Lung (tissue), 12 donors: Measurements from ENCODE around the gene IL21. TPM values are rescaled to one million over a fixed set of nuclear protein-coding genes. Genes with fewer than 3 reads are reported as not detected.

ENCODE experiments used
- ATAC-seq: fragments of 200-7000 bp; cut with Tn5 transposase; one replicate; pipeline ENCODE4 v1.9.1; 2020; ENCODE audit warnings: moderate number of reproducible peaks; ENCODE audit not compliant: insufficient read depth, low FRiP score
- DNase-seq, 3 donors: peaks; one replicate each; pipeline ENCODE4 v3.0.0-alpha.2; 2013 to 2017
- H3K27ac ChIP-seq, 2 donors: one replicate each; pipeline ENCODE4 v1.5.1; 2013; ENCODE audit warnings: mild to moderate bottlenecking in 2 of 2, moderate library complexity in 2 of 2, control low read depth in 1 of 2, inconsistent platforms in 1 of 2, low read depth in 1 of 2, low read length in 1 of 2
- H3K27me3 ChIP-seq, 3 donors: one replicate each; pipeline ENCODE4 v1.5.1; 2013; ENCODE audit warnings: low read length in 2 of 3; ENCODE audit not compliant: control insufficient read depth in 3 of 3, insufficient read depth in 3 of 3
- H3K36me3 ChIP-seq, 4 donors: one replicate each; pipeline ENCODE4 v1.5.1; 2013; ENCODE audit warnings: low read length in 4 of 4, mild to moderate bottlenecking in 1 of 4, moderate library complexity in 1 of 4; ENCODE audit not compliant: control insufficient read depth in 4 of 4, insufficient read depth in 4 of 4
- H3K4me1 ChIP-seq, 5 donors: one replicate each; pipeline ENCODE4 v1.5.1; 2013; ENCODE audit warnings: low read length in 5 of 5, mild to moderate bottlenecking in 2 of 5, moderate library complexity in 1 of 5; ENCODE audit not compliant: control insufficient read depth in 5 of 5, insufficient read depth in 5 of 5
- H3K4me3 ChIP-seq: one replicate; pipeline ENCODE4 v1.5.1; 2013; ENCODE audit warnings: mild to moderate bottlenecking, control low read depth, moderate library complexity
- H3K9ac ChIP-seq, 2 donors: one replicate each; pipeline ENCODE4 v1.5.1; 2013; ENCODE audit warnings: low read length in 2 of 2, control low read depth in 1 of 2; ENCODE audit not compliant: insufficient read depth in 1 of 2
- H3K9me3 ChIP-seq, 4 donors: one replicate each; pipeline ENCODE4 v1.5.1; 2013; ENCODE audit warnings: low read length in 3 of 4, mild to moderate bottlenecking in 1 of 4, moderate library complexity in 1 of 4; ENCODE audit not compliant: control insufficient read depth in 4 of 4, insufficient read depth in 3 of 4
- CTCF ChIP-seq: IDR thresholded peaks from 2 replicates; pipeline ENCODE4 v1.5.1; 2012; ENCODE audit warnings: mild to moderate bottlenecking; ENCODE audit errors: control extremely low read depth, extremely low read depth
- WGBS, 2 donors: extraction: QIAGEN DNeasy Blood & Tissue Kit; methylation state at CpG; one replicate each; pipeline ENCODE4 v1.1.7; 2013; 5-methylcytosine and 5-hydroxymethylcytosine counted together
- polyA plus RNA-seq, 2 donors: library from polyadenylated mRNA; stranded (reverse); fragments of 200-250 nt; gene quantifications; one replicate each; pipeline ENCODE4 v1.2.1, GENCODE V29; 2013
- total RNA-seq, 2 donors: library from RNA; depleted of rRNA in 1 of 2; stranded (reverse); fragments of >200 nt in 1 of 2; gene quantifications; one replicate each; pipeline ENCODE4 v1.2.1, GENCODE V29; 2014 to 2021
- donor health status: control.
- donor health status: control.
- donor health status: Bipolar disorder and iron deficiency.
- donor health status: healthy.
- donor health status: DM: yes; HTN: yes; CAD: no.

The IL21 gene
- total and polyA plus RNA-seq, 4 donors: 0.02 to 0.26 TPM; not detected in 2

DNA sequence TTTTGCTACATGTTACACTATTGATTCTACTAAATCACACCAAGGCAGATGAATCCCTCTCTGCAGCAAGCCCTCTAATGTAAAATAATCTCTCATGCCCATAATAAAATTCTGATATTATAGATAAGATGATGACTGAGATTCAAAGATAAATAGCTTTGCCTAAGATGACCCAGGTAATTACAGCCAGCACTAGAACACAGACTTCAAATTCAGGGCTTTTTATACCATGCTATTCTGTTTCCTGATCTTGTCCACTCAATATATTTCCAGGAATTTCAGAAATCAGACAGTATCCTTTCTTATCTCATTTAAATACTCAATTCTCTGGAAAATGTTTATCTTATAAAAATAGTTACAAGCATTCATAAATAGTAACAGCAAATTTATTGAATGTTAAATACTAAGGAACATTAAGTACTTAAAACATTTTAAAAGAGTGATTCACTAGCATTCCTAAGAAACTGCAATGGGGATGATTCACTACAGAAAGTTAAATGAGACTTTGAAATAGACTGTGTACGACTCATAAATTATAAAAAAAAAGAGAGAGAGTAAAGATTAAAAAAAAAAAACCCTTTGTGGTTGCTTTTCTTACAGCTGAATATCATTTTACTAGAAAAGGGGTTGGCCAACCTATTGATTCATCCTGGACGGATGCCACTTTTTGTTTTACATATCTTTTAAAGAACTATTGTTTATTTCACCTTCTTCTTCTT, 45.8 kb upstream of the IL21 start:
- ATAC-seq: peak; percentile 59
- Histone ChIP-seq H3K4me3 (no peak overlapping the region), H3K27me3 (no peaks in the 10 kb centered on the region), H3K4me1 (peaks cover 0 to 2% (median 0%) of the 10 kb centered on the region in 5 donors), H3K9me3 (no peaks in the 10 kb centered on the region), H3K27ac (no peak overlapping the region), H3K36me3 (no peaks in the 10 kb centered on the region), H3K9ac (no peak overlapping the region)
- DNase-seq: peak in 2 of 3 donors; percentile 10 to 18
- TF ChIP-seq CTCF: no peak
- WGBS, 2 donors: 48 to 72% methylated on average over 2 of the region's 2 CpGs

DNA sequence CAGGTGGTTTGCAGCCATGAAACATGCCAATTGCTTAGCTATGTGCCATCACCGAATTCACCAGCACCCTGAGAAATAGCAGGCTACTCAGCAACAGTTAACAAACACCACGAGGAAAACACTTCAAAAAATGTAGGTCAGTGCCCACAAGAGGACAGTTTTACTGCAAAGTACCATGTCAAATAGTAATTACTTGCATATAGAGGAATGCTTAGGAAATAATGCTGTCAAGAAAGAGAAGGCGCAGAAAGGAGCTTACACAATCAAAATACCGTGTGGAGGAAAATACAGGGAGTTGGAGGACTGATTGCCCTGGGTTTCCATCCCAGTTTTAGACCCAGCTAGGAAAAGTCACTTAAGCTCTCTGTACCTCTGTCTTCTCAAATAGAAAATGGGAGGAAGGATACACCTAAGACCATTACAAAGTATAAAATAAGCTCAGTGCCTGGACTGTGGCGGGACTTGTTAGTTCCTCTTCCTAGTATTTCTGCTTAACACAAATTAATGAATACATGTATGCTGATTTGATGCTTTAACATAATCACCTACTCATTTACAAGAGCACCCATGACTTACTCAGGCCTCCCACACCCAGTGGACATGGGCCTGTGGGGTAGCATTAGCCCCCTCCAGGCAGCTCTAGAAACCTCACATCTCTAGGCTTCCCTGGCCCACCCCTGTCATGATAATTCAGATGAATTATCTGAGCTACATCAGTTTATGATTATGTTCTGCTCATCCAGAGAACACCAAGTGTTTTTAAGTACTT, 44.5 kb upstream of the IL21 start:
- no peak overlapping the region for H3K27ac ChIP-seq
- ATAC-seq: no peak
- WGBS, 2 donors: 70 to 78% methylated on average over 5 of the region's 5 CpGs

DNA sequence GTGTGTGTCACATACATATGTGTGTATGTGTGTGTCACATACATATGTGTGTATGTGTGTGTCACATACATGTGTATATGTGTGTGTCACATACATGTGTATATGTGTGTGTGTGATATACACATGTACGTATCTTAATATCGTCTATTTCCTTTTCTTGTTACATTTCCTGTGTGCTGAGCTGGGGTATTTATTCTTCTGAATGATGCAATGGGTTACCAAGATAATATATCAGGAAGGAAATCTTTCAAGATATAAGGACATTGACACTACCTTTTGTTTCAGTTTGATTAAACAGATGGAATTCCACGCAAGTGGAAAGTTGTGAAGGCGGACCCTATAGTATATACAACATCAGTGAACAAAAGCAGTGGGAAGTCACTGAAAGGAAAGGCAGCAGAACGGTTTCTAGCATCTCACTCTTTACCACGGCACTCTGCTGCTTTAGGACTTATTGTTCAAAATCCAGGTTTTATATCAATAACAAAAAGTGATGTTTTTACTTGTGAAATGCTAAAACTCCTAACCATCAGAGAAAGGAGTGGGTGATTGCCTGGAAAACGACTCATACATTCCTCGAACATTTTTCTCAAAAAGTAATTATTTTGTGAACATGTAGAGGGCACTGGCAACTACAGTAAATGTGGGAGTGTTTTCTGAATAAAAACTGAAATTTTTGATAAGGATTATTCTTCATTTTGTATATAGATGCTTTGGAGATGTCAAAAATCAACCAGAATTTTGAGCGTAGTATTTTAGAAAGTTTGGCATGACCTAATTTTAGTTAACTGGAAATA, 43.1 kb upstream of the IL21 start:
- TF ChIP-seq CTCF: no peak
- no peak overlapping the region for H3K4me3 ChIP-seq
- H3K27me3 ChIP-seq: no peaks in the 10 kb centered on the region
- DNase-seq (no peak), ATAC-seq (no peak)
- no peaks in the 10 kb centered on the region for H3K9me3 ChIP-seq
- H3K27ac ChIP-seq: no peak overlapping the region
- no peak overlapping the region for H3K9ac ChIP-seq
- no peaks in the 10 kb centered on the region for H3K36me3 ChIP-seq
- H3K4me1 ChIP-seq: peaks cover 0 to 2% (median 0%) of the 10 kb centered on the region in 5 donors
- WGBS, 2 donors: 63 to 73% methylated on average over 9 of the region's 9 CpGs

More for the DNA sequence above, 44.5 kb upstream of the IL21 start:
- H3K36me3 ChIP-seq: no peaks in the 10 kb centered on the region
- no peak for TF ChIP-seq CTCF
- no peaks in the 10 kb centered on the region for H3K9me3 ChIP-seq
- no peak overlapping the region for H3K4me3 ChIP-seq
- H3K9ac ChIP-seq: no peak overlapping the region
- H3K27me3 ChIP-seq: no peaks in the 10 kb centered on the region
- DNase-seq: no peak
- peaks cover 0 to 2% (median 0%) of the 10 kb centered on the region in 5 donors for H3K4me1 ChIP-seq
